Loucy (cell line): ENCODE measurements around the gene FXYD3.

Experiments used
- H2AFZ ChIP-seq: fragments of 200-600 bp; sonication (generic); 2 replicates; pipeline ENCODE4 v1.6.0; 2016; ENCODE audit warnings: antibody characterized with exemption, mild to moderate bottlenecking, low read length, moderate library complexity
- H3F3A ChIP-seq: fragments of 200-600 bp; 2 replicates; pipeline ENCODE4 v1.6.0; 2016; ENCODE audit warnings: antibody characterized with exemption, low read depth, mild to moderate bottlenecking
- H3K27me3 ChIP-seq: fragments of 200-600 bp; sonication (generic); 2 replicates; pipeline ENCODE4 v1.6.1; 2014; ENCODE audit warnings: low read length, mild to moderate bottlenecking; ENCODE audit not compliant: insufficient read depth, poor library complexity, severe bottlenecking
- H3K36me3 ChIP-seq: fragments of 200-600 bp; sonication (generic); 2 replicates; pipeline ENCODE4 v1.6.1; 2016; ENCODE audit warnings: low read length; ENCODE audit not compliant: insufficient read depth
- H3K4me1 ChIP-seq: fragments of 200-600 bp; sonication (generic); 2 replicates; pipeline ENCODE4 v1.5.1; 2014; ENCODE audit warnings: low read length, mild to moderate bottlenecking; ENCODE audit not compliant: insufficient read depth, poor library complexity, severe bottlenecking
- H3K4me2 ChIP-seq: fragments of 200-600 bp; sonication (generic); 2 replicates; pipeline ENCODE4 v1.6.0; 2014; ENCODE audit warnings: antibody characterized with exemption, low read length, low read depth, mild to moderate bottlenecking; ENCODE audit not compliant: poor library complexity, severe bottlenecking
- H3K4me3 ChIP-seq: fragments of 200-600 bp; sonication (generic); 2 replicates; pipeline ENCODE4 v1.5.1; 2014; ENCODE audit warnings: low read length, mild to moderate bottlenecking, mixed read lengths; ENCODE audit not compliant: poor library complexity, severe bottlenecking
- H3K79me2 ChIP-seq: fragments of 200-600 bp; sonication (generic); 2 replicates; pipeline ENCODE4 v1.6.1; 2014; ENCODE audit warnings: low read length; ENCODE audit not compliant: insufficient read depth
- H3K9ac ChIP-seq: fragments of 200-600 bp; sonication (generic); 2 replicates; pipeline ENCODE4 v1.6.0; 2014; ENCODE audit warnings: mild to moderate bottlenecking, low read depth, low read length, moderate library complexity; ENCODE audit not compliant: poor library complexity, severe bottlenecking
- H3K9me2 ChIP-seq: fragments of 200-600 bp; sonication (generic); replicated peaks from 2 replicates; pipeline ENCODE4 v1.6.1; 2016; ENCODE audit warnings: low read depth, low read length, mixed read lengths
- H3K9me3 ChIP-seq: fragments of 200-600 bp; sonication (generic); 2 replicates; pipeline ENCODE4 v1.6.1; 2014; ENCODE audit warnings: mild to moderate bottlenecking, antibody characterized with exemption, low read length, low read depth; ENCODE audit not compliant: insufficient read depth
- H4K20me1 ChIP-seq: fragments of 200-600 bp; sonication (generic); 2 replicates; pipeline ENCODE4 v1.6.0; 2014; ENCODE audit warnings: antibody characterized with exemption, low read length, mild to moderate bottlenecking; ENCODE audit not compliant: insufficient read depth, poor library complexity, severe bottlenecking
- CTCF ChIP-seq: fragments of 200-600 bp; sonication (generic); conservative IDR thresholded peaks from 2 replicates; pipeline ENCODE4 v1.5.1; 2014; ENCODE audit warnings: mild to moderate bottlenecking, antibody characterized with exemption, low read length
- EZH2phosphoT487 ChIP-seq: fragments of 200-600 bp; IDR thresholded peaks from 2 replicates; pipeline ENCODE4 v1.6.1; 2018; ENCODE audit warnings: antibody characterized with exemption, mild to moderate bottlenecking, moderate library complexity, borderline replicate concordance

FXYD3 gene

GRCh38 chr19:35090506-35091214 is 25.0 kb upstream of the FXYD3 start:
- TF ChIP-seq EZH2phosphoT487 (no peak), CTCF (peak; percentile 78)
- H3K9me2 ChIP-seq = no peaks in the 10 kb centered on the region
- no peak overlapping the region for H2AFZ ChIP-seq
- no peak overlapping the region for H3K4me2 ChIP-seq
- H3K9ac ChIP-seq = no peak overlapping the region
- no peaks in the 10 kb centered on the region for H3F3A ChIP-seq
- H3K27me3 ChIP-seq = no peaks in the 10 kb centered on the region
- H4K20me1 ChIP-seq = no peaks in the 10 kb centered on the region
- H3K79me2 ChIP-seq = no peaks in the 10 kb centered on the region
- no peaks in the 10 kb centered on the region for H3K36me3 ChIP-seq
- H3K9me3 ChIP-seq = no peaks in the 10 kb centered on the region
- H3K4me3 ChIP-seq = no peak overlapping the region
- H3K4me1 ChIP-seq = no peaks in the 10 kb centered on the region

GRCh38 chr19:35093430-35093829 is 22.2 kb upstream of the FXYD3 start:
- TF ChIP-seq CTCF = no peak
- TF ChIP-seq EZH2phosphoT487 = no peak
- no peaks in the 10 kb centered on the region for H3K36me3 ChIP-seq
- H3K27me3 ChIP-seq = no peaks in the 10 kb centered on the region
- H3K9me2 ChIP-seq = no peaks in the 10 kb centered on the region
- H3K9me3 ChIP-seq = no peaks in the 10 kb centered on the region
- H4K20me1 ChIP-seq = no peaks in the 10 kb centered on the region
- H3F3A ChIP-seq = no peaks in the 10 kb centered on the region
- no peak overlapping the region for H3K4me3 ChIP-seq
- no peaks in the 10 kb centered on the region for H3K4me1 ChIP-seq
- H3K79me2 ChIP-seq = no peaks in the 10 kb centered on the region
- H2AFZ ChIP-seq = no peak overlapping the region
- H3K4me2 ChIP-seq = no peak overlapping the region
- H3K9ac ChIP-seq = no peak overlapping the region

GRCh38 chr19:35093941-35094647 is 21.5 kb upstream of the FXYD3 start:
- TF ChIP-seq CTCF (no peak), EZH2phosphoT487 (no peak)

More at GRCh38 chr19:35093941-35094647, 21.5 kb upstream of the FXYD3 start:
- no peaks in the 10 kb centered on the region for H3K36me3 ChIP-seq
- no peaks in the 10 kb centered on the region for H3K4me1 ChIP-seq
- no peak overlapping the region for H3K4me2 ChIP-seq
- H3K79me2 ChIP-seq = no peaks in the 10 kb centered on the region
- H3K9ac ChIP-seq = no peak overlapping the region
- no peaks in the 10 kb centered on the region for H4K20me1 ChIP-seq
- H2AFZ ChIP-seq = no peak overlapping the region
- H3K27me3 ChIP-seq = no peaks in the 10 kb centered on the region
- no peaks in the 10 kb centered on the region for H3K9me2 ChIP-seq
- H3K9me3 ChIP-seq = no peaks in the 10 kb centered on the region
- H3F3A ChIP-seq = no peaks in the 10 kb centered on the region
- H3K4me3 ChIP-seq = no peak overlapping the region
